ENCODE data around the gene KLHDC9.

KLHDC9 gene

GRCh38 chr1:161098210-161099068, at the start of gene KLHDC9:
Gene KLHDC9 (plus strand): TSS chr1:161098361. CDS start chr1:161098536, 175 bp downstream.
- Histone ChIP-seq H3K9me3 (ENCODE audit: insufficient read depth, low read length) (no peaks in the 10 kb centered on the region), H3K27me3 (ENCODE audit: insufficient read depth, insufficient read length) (no peaks in the 10 kb centered on the region), H3K4me1 (ENCODE audit: insufficient read depth, insufficient read length) (peaks cover 3% of the 10 kb centered on the region), H3K9ac (ENCODE audit: insufficient read length, low read depth) (peak within 1 kb of the TSS; percentile 96), H3K36me3 (ENCODE audit: insufficient read depth, insufficient read length, low read length) (peaks cover 38% of the 10 kb centered on the region), H3K4me3 (ENCODE audit: insufficient read length, low read depth) (peak within 1 kb of the TSS; percentile 89)
- peak; percentile 98 for DNase-seq (ENCODE audit: low read depth, low spot score)
- TF ChIP-seq YY1 (IDR thresholded peaks at IDR 0.05; ENCODE audit: insufficient read depth, insufficient read length) = no peak
- no peak for TF ChIP-seq ZNF274 (IDR thresholded peaks at IDR 0.05; ENCODE audit: low read depth, low read length)
- no peak for TF ChIP-seq SUZ12 (IDR thresholded peaks at IDR 0.05; ENCODE audit: extremely low read depth, insufficient read depth, insufficient read length)

GRCh38 chr1:161048949-161049722, 49.0 kb upstream of the KLHDC9 start:
- no peak for DNase-seq (ENCODE audit: low read depth, low spot score)
- TF ChIP-seq ZNF274 (IDR thresholded peaks at IDR 0.05; ENCODE audit: low read depth, low read length) = peak; percentile 84
- TF ChIP-seq SUZ12 (IDR thresholded peaks at IDR 0.05; ENCODE audit: extremely low read depth, insufficient read depth, insufficient read length) = no peak
- no peaks in the 10 kb centered on the region for H3K4me1 ChIP-seq (ENCODE audit: insufficient read depth, insufficient read length)
- no peaks in the 10 kb centered on the region for H3K27me3 ChIP-seq (ENCODE audit: insufficient read depth, insufficient read length)
- H3K9me3 ChIP-seq (ENCODE audit: insufficient read depth, low read length) = peaks cover 40% of the 10 kb centered on the region
- no peak overlapping the region for H3K4me3 ChIP-seq (ENCODE audit: insufficient read length, low read depth)
- peaks cover 17% of the 10 kb centered on the region for H3K36me3 ChIP-seq (ENCODE audit: insufficient read depth, insufficient read length, low read length)
- no peak overlapping the region for H3K9ac ChIP-seq (ENCODE audit: insufficient read length, low read depth)

- TF ChIP-seq YY1 (IDR thresholded peaks at IDR 0.05; ENCODE audit: insufficient read depth, insufficient read length) (no peak), ZNF274 (IDR thresholded peaks at IDR 0.05; ENCODE audit: low read depth, low read length) (no peak), SUZ12 (IDR thresholded peaks at IDR 0.05; ENCODE audit: extremely low read depth, insufficient read depth, insufficient read length) (no peak)
- no peak for DNase-seq (ENCODE audit: low read depth, low spot score)
- no peaks in the 10 kb centered on the region for H3K4me1 ChIP-seq (ENCODE audit: insufficient read depth, insufficient read length)
- peaks cover 40% of the 10 kb centered on the region for H3K9me3 ChIP-seq (ENCODE audit: insufficient read depth, low read length)
- H3K27me3 ChIP-seq (ENCODE audit: insufficient read depth, insufficient read length) = no peaks in the 10 kb centered on the region
- peaks cover 17% of the 10 kb centered on the region for H3K36me3 ChIP-seq (ENCODE audit: insufficient read depth, insufficient read length, low read length)
- no peak overlapping the region for H3K9ac ChIP-seq (ENCODE audit: insufficient read length, low read depth)
- H3K4me3 ChIP-seq (ENCODE audit: insufficient read length, low read depth) = no peak overlapping the region
These were observed 46.9 kb upstream of the KLHDC9 start for GRCh38 chr1:161051219-161051618.

GRCh38 chr1:161052899-161053298, 45.3 kb upstream of the KLHDC9 start:
- H3K4me3 ChIP-seq (ENCODE audit: insufficient read length, low read depth) = no peak overlapping the region
- no peaks in the 10 kb centered on the region for H3K4me1 ChIP-seq (ENCODE audit: insufficient read depth, insufficient read length)
- TF ChIP-seq ZNF274 (IDR thresholded peaks at IDR 0.05; ENCODE audit: low read depth, low read length) (no peak), SUZ12 (IDR thresholded peaks at IDR 0.05; ENCODE audit: extremely low read depth, insufficient read depth, insufficient read length) (no peak), YY1 (IDR thresholded peaks at IDR 0.05; ENCODE audit: insufficient read depth, insufficient read length) (no peak)
- peaks cover 23% of the 10 kb centered on the region; the same call in 1 of the 2 replicates for H3K9me3 ChIP-seq (ENCODE audit: insufficient read depth, low read length)
- no peaks in the 10 kb centered on the region for H3K27me3 ChIP-seq (ENCODE audit: insufficient read depth, insufficient read length)
- no peak overlapping the region for H3K9ac ChIP-seq (ENCODE audit: insufficient read length, low read depth)
- peaks cover 16% of the 10 kb centered on the region for H3K36me3 ChIP-seq (ENCODE audit: insufficient read depth, insufficient read length, low read length)
- DNase-seq (ENCODE audit: low read depth, low spot score) = no peak

- Histone ChIP-seq H3K9ac (ENCODE audit: insufficient read length, low read depth) (no peak overlapping the region), H3K27me3 (ENCODE audit: insufficient read depth, insufficient read length) (no peaks in the 10 kb centered on the region), H3K36me3 (ENCODE audit: insufficient read depth, insufficient read length, low read length) (peaks cover 4% of the 10 kb centered on the region), H3K9me3 (ENCODE audit: insufficient read depth, low read length) (peaks cover 10% of the 10 kb centered on the region; the same call in 1 of the 2 replicates), H3K4me3 (ENCODE audit: insufficient read length, low read depth) (no peak overlapping the region), H3K4me1 (ENCODE audit: insufficient read depth, insufficient read length) (no peaks in the 10 kb centered on the region)
- no peak for DNase-seq (ENCODE audit: low read depth, low spot score)
- TF ChIP-seq YY1 (IDR thresholded peaks at IDR 0.05; ENCODE audit: insufficient read depth, insufficient read length) = no peak
- no peak for TF ChIP-seq SUZ12 (IDR thresholded peaks at IDR 0.05; ENCODE audit: extremely low read depth, insufficient read depth, insufficient read length)
- no peak for TF ChIP-seq ZNF274 (IDR thresholded peaks at IDR 0.05; ENCODE audit: low read depth, low read length)
These were observed 43.9 kb upstream of the KLHDC9 start for GRCh38 chr1:161054232-161054631.

GRCh38 chr1:161054805-161055204, 43.4 kb upstream of the KLHDC9 start:
- H3K4me3 ChIP-seq (ENCODE audit: insufficient read length, low read depth) = no peak overlapping the region
- H3K9ac ChIP-seq (ENCODE audit: insufficient read length, low read depth) = no peak overlapping the region
- H3K4me1 ChIP-seq (ENCODE audit: insufficient read depth, insufficient read length) = no peaks in the 10 kb centered on the region
- H3K36me3 ChIP-seq (ENCODE audit: insufficient read depth, insufficient read length, low read length) = no peaks in the 10 kb centered on the region
- H3K9me3 ChIP-seq (ENCODE audit: insufficient read depth, low read length) = peaks cover 4% of the 10 kb centered on the region; the same call in 1 of the 2 replicates
- no peak for TF ChIP-seq SUZ12 (IDR thresholded peaks at IDR 0.05; ENCODE audit: extremely low read depth, insufficient read depth, insufficient read length)
- no peak for TF ChIP-seq ZNF274 (IDR thresholded peaks at IDR 0.05; ENCODE audit: low read depth, low read length)
- TF ChIP-seq YY1 (IDR thresholded peaks at IDR 0.05; ENCODE audit: insufficient read depth, insufficient read length) = no peak
- no peaks in the 10 kb centered on the region for H3K27me3 ChIP-seq (ENCODE audit: insufficient read depth, insufficient read length)
- no peak for DNase-seq (ENCODE audit: low read depth, low spot score)

GRCh38 chr1:161059293-161059692, 38.9 kb upstream of the KLHDC9 start:
- Histone ChIP-seq H3K9ac (ENCODE audit: insufficient read length, low read depth) (no peak overlapping the region), H3K36me3 (ENCODE audit: insufficient read depth, insufficient read length, low read length) (no peaks in the 10 kb centered on the region), H3K27me3 (ENCODE audit: insufficient read depth, insufficient read length) (no peaks in the 10 kb centered on the region), H3K4me1 (ENCODE audit: insufficient read depth, insufficient read length) (no peaks in the 10 kb centered on the region), H3K9me3 (ENCODE audit: insufficient read depth, low read length) (no peaks in the 10 kb centered on the region), H3K4me3 (ENCODE audit: insufficient read length, low read depth) (no peak overlapping the region)
- TF ChIP-seq YY1 (IDR thresholded peaks at IDR 0.05; ENCODE audit: insufficient read depth, insufficient read length) = no peak
- no peak for TF ChIP-seq SUZ12 (IDR thresholded peaks at IDR 0.05; ENCODE audit: extremely low read depth, insufficient read depth, insufficient read length)
- no peak for TF ChIP-seq ZNF274 (IDR thresholded peaks at IDR 0.05; ENCODE audit: low read depth, low read length)
- no peak for DNase-seq (ENCODE audit: low read depth, low spot score)

Data from NT2/D1 (cell line).